ENCODE data around the gene TMEM203.
A peak's percentile ranks its signal among the peaks of the same experiment; 100 is the strongest.

TMEM203 gene

DNA sequence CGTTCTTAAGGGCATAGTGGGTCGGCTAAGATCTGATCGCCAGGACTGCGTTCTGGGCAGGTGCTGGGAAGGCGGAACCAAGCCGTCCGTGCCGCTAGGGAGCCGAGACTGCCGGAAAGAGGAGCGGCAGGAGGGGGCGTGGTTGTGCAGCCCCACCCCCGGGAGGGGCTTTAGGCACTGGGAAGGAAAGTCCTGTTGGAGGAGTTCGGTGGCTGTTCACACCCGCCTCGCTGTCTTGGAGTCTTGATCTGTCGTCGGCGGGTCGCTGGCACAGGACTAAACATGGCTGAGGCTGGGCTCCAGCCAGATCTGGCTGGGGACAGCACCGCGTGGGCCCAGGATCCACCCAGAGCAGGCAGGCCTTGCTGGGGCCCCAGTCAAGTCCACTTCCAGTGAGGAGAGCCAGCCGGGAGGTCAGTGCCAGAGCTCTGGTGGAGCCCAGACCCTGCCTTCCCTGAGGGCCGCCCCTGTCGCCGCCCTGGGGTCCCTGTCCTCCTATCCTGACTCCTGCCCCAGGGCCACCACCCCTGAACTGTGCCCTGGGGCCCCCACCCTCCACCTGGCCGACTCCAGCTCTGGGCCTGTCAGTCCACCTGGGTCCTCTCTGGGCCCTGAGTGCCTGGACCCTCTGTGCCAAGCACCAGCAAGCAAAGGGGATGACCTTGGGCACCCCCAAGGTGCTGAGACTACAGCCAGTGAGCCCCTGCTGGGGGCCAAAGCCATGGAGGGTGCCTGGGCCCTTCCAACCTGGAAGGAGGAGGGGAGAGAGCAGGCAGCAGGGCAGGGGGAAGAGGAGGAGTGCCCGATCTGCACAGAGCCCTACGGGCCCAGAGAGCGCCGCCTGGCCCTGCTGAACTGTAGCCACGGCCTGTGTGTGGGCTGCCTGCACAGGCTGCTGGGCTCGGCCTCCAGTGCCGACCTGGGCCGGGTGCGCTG lies 12.1 kb upstream of the TMEM203 start:
- DNase-seq (ENCODE audit: low read depth), result no peak

DNA sequence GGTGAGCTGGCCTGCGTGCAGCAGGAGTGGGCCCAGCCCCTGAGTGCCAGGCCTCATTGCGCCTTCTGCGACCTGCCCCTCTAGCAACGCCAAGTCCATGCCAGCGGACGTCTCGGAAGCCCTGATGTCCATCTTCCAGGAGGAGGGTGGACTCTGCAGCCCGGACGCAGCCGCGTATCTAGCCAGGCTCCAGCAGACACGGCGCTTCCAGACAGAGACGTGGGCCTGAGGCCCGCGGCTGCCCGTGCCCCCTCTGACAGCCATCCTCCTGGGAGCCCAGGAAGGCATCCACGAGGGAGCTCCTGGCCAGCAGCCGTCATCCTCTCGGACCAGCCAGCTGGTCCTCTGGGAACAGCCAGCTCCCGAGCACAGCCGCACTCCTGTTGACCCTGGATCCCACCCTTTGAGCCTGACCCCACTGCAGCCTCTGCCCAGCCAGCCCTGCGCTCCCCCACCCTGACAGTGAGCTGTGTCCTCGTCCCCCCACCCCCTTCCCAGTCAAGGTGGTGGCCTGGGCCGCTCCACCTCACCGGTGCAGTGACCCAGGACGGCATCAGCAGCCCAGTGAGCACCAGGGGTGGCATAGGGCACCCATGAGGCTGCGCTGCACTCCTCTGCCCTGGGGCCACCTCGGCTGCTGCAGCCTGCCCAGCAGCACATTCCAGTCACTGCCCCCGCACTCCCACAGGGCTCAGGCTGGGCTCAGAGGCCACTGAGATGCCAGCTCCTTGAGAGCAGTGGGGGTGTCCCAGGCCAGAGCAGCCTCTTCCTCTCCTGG lies 10.9 kb upstream of the TMEM203 start:
- DNase-seq (ENCODE audit: low read depth), result no peak

DNA sequence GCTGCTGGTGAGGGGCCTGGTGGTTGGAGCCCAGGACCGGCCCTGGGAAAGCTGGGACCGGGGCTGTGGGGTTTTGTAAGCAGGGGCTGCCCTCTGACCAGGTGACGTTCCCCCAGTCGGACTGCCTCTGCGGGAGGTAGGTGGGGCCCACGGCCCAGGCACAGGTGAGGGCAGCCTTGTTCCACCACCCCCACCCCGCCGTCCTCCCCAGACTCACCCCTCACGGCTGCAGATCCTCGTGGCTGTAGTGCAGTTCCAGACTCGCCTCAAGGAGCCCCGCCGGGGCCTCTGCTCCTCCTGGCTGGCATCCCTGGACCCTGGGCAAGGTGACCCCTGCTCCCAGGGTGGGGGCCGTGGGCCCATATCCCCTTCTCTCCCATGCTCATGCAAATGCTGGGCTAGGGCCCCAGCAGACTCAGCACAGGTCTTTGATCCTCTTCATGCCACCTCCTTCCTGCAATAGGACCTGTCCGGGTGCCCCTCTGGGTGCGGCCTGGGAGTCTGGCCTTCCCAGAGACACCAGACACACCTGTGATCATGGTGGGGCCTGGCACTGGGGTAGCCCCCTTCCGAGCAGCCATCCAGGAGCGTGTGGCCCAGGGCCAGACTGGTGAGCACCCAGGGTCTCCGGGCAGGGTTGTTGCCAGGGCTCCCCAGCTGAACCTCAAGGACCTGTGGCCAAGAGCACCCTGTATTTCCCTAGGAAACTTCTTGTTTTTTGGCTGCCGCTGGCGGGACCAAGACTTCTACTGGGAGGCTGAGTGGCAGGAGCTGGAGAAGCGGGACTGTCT lies 9.9 kb upstream of the TMEM203 start:
- no peak for DNase-seq (ENCODE audit: low read depth)

DNA sequence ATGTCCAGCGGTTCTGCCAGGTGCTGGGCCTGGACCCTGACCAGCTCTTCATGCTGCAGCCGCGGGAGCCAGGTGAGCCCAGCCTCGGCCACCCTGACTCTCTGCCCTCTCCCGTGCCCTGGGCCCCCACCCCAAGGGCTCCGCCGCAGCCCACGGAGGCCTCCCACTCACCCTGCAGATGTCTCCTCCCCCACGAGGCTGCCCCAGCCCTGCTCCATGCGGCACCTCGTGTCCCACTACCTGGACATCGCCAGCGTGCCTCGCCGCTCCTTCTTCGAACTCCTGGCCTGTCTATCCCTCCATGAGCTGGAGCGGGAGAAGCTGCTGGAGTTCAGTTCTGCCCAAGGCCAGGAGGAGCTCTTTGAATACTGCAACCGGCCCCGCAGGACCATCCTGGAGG lies 9.2 kb upstream of the TMEM203 start:
- DNase-seq (ENCODE audit: low read depth), result no peak

DNA sequence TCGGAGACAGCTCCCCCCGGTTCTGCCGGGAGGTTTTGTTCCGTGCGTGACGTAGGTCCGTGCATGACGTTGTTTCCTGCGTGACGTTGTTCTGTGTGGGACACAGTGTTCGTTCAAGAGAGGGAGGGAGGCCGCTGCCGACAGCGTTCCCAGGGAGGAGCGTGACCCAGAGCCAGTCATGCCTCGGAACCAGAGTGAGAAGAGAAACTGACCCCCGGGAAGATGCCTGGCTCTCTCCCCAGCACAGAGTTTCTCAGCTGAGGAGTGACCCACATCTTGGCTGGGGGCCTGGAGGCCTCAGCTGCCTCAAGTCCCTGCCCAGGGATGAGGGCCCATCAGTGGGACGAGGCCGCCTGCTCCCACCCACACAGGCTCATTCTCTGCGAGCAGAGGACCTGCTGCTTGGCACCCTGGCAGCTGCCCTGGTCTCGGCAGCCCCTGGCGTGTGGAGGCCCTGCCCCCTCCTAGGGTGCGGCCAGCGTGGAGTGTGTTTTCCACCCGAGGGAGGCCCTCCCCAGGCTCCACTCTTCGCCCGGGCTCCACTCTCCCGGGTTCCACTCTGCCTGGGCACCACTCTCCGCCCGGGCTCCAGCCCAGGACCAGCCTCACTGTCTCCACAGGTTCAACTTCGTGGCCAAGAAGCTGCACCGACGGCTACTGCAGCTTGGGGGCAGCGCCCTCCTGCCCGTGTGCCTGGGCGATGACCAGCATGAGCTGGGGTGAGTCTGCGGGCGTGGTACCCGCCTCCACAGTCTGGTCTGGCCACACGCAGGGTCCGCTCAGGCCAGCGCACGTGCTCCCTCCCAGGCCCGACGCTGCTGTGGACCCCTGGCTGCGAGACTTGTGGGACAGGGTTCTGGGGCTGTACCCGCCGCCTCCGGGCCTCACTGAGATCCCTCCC lies 8.0 kb upstream of the TMEM203 start:
- no peak for DNase-seq (ENCODE audit: low read depth)

DNA sequence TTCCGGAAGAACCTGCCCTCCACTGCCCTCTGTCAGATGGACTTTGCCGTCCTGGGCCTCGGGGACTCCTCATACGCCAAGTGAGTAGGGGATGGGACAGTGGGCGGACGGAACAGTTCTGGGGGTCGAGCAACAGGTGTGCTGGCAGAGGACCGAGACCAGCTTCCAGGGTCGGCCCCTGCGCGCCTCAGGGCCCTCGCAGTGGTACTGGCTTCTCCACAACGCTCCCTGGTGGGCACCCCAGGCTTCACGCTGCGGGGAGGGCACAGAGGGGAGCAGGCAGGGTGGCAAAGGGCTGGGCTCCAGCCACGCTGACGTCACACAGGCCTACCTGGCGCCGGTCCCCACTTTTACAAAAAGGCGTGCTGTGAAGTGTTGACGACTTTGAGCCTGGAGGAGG lies 7.1 kb upstream of the TMEM203 start:
- no peak for DNase-seq (ENCODE audit: low read depth)

DNA sequence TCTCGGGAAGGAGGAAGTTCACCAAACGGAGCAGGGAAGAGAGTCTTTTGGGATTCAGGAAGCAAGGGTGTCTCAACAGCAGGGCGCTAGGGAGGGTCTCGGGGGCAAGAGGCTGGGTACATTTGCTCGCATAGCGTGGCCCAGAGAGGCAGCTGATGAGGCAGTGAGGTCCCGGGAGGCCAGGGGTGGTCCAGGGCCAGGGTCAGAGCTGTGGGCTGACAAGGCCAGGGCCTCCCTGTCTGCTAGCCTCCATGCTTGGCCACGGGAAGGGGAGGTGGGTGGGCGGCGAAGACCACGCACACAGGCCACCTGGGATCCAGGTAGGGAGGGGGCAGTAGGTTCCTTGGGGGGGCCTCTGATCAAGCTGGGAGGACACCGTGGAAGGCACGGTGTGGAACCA lies 6.1 kb upstream of the TMEM203 start:
- DNase-seq (ENCODE audit: low read depth), result no peak

DNA sequence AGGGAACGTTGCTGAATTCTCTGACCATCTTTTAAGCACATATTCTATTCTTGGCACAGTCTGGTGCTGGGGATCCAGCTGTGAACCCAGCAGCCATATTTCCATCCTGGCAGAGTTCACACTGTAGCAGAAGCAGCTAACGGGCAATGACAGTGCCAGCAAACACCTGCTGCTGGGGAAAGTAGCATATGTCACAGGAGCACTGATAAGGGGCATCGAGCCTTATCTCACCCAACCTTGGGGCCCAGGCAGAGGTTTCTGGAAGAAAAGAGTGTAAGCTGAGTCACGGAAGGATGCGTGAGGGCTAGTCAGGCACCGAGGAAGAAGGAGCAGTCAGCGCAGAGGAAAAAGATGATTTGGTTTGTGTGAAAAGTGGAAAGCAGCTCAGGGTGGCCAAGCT lies 1.2 kb upstream of the TMEM203 start:
- DNase-seq (ENCODE audit: low read depth), result no peak

DNA sequence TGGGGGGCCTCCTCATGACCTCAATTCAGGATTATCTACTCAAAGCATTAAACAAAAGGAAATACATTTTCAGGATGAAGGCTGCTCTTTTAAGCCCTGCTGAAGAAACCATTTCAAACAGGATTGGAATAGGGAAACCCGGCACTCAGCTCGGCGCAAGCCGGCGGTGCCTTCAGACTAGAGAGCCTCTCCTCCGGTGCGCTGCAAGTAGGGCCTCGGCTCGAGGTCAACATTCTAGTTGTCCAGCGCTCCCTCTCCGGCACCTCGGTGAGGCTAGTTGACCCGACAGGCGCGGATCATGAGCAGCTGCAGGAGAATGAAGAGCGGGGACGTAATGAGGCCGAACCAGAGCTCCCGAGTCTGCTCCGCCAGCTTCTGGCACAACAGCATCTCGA lies 720 bp downstream of the TMEM203 start:
- DNase-seq (ENCODE audit: low read depth), result no peak

DNA sequence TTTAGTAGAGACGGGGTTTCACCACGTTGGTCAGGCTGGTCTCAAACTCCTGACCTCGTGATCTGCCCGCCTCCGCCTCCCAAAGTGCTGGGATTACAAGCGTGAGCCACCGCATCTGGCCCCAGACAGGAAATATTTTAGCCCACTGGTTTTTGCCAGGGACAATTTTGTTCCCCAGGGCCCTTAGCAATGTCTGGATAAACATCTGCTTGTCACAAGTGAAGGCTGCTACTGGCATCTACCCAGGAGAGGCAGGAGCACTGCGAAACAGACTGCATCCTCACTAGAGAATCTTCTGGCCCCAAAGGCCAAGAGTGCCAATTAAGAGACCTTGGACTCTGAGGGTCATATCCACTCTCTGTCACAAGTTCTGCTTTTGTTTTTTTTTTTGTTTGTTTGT lies 2.5 kb downstream of the TMEM203 start:
- DNase-seq (ENCODE audit: low read depth), result no peak

DNA sequence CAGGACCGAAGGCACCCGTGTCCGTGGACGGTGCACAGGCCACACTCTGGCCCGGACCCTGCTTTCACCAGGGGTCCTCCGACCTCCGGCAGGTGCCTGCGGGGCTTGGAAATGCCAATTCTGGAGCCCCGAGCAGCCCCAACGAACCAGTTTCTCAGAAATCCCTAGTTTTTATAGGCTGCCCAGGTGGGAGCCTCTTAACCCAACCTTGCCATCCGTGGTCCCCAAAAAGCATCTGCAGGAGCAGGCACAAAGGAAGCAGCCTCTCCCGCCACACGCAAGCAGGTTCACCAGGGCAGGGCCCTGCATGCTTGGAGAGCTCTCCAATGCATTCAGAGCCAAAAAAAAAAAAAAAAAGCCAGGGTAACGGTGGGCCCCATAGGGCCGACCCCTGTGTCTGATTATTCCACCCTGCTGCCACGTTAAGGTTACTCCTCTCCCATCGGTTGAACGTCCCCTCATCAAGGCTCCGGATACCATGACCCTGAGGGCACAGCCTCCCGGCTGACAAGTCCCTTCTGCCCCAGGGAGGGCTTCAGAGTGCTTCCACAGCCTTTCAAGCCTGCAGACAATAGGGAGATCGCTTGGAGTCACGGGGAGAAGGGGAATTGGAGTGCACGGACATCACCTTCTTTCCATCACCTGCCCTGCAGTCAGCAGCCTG lies 4.1 kb downstream of the TMEM203 start:
- no peak for DNase-seq (ENCODE audit: low read depth)

DNA sequence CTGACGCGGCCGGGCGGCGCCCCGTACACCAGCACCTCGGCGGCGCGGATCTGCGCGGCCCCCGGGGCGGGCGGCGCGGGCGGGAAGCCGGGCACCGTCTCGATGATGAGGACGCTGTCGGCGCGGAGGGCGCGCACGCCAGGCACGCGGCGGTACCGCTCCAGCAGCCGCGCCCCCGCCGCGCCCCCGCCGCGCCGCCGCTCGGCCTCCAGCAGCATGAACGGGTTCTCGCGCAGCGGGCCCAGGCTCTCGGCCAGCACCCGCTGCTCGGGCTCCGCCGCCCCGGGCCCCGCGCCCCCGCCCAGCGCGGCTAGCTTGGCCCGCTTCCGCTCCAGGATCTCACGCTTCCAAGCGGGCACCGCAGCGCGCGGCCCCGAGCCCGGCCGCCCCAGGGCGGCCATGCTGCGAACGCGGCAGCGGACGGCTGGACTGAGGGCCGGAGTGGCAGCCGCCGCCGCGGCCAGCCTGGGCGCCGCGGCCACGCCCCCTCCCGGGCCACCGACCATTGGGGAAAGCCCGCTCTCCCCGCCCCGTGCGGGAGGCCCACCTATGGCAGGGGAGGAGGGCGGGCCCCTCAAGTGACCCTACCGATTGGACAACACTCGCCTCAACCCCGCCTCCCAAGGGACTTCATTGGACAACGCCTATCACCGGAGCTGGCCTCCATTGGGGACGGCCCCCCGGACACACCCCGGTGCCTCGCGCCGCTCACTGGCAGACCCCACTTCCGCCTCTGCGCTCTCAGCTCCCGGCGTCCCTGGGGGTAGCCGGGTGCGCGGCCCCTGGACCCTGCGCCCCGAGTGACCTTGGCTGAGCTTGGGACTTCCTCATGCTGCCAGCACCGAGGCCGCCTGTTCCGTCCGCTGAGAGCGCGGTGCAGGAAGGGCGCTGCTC lies 4.9 kb downstream of the TMEM203 start, which contains the start of gene TPRN:
Gene TPRN (minus strand): TSS at position 431 of the 894 bp plus-strand sequence. CDS start 30 bp downstream, at position 401.
- peak; percentile 90 for DNase-seq (ENCODE audit: low read depth)

DNA sequence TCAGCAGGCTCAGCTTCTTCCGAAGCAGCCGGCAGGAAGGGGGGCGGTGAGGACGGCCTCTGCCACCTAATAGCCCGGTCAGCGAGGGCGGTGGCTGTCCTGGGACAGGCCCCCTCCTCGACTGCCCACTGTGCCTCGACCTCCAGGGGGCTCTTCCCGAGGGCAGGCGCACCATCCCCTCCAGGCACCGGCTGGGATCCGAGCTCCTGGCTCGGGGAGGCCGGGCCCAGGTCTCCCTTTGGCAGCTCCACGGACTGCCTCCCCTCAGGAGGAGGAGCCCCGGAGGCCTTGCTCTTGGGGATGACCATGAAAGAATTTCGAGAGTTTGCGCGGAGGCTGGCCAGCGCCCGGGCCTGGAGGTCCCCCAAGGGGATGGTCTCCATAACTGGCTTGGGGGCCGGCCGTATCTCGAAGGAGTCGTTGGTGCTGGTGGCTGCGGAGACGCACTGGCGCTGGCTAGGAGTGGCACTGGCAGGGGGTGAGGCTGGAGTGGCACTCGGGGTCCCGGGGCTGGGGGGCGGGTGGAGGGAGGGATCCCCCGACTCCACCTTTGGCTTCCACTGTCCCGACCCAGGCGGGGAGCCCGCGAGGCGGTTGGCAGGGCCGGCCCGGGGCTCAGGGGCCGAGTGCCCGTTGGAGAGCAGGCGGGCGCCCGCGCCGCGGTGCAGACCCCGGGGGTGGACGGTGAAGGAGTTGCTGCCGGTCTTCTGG lies 5.9 kb downstream of the TMEM203 start:
- DNase-seq (ENCODE audit: low read depth), result no peak

DNA sequence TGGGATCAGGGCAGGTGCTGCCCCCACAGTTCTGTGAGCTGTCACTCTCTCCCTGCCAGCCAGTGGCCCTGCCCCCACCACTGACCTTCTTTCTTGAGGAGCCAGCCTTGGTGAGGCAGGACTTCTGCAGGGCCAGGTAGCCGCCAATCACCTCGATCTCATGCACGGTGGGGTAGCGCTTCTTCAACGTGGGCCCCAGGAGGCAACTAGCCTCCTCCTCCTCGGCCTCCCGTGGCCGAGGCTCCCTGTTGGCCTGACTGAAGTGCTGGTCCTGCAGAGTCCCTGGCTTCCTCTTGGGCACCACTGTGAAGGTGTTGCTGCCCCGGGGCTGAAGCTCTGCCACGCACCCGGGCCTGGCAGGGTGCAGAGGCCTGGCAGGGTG lies 6.6 kb downstream of the TMEM203 start:
- DNase-seq (ENCODE audit: low read depth), result no peak

DNA sequence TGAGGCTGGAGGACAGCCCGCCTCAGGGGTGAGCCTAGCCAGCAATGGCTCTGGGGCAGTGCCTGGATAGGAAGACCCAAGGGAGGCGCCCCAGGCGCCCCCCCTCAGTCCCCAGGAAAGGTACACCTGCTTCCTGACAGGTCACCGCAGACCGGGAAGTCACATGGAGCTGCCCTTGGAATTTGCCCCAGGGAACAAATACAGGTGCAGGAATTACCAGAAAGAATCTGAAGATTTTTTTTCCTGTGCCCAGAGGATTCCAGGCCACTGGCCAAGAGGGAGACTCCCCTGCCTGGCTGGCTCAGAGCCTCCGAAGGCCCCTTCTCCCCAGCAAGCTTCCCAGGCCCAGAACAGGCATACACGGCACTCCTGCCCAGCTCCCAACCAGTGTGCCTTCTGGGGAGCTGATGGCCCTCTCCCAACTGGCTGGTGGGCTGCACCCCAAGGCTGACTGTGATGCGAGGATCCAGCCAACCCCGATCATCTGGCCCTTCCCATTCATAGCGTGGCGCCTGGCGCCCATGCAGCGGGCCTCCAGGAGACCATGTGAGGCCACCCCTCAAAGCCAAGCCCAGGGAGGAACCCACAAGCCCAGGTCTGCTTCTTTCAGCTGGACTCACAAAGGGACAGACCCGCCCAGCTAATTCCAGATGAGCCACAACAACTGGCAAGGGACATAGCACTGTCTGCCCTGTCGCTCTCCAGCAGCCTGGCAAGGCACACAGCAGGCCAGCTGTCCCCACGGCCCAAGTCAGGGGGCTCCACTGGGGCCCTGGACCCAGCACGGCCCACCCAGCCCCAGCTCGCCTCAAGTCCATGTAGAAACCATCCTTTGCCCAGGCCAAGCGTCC lies 7.2 kb downstream of the TMEM203 start:
- no peak for DNase-seq (ENCODE audit: low read depth)

DNA sequence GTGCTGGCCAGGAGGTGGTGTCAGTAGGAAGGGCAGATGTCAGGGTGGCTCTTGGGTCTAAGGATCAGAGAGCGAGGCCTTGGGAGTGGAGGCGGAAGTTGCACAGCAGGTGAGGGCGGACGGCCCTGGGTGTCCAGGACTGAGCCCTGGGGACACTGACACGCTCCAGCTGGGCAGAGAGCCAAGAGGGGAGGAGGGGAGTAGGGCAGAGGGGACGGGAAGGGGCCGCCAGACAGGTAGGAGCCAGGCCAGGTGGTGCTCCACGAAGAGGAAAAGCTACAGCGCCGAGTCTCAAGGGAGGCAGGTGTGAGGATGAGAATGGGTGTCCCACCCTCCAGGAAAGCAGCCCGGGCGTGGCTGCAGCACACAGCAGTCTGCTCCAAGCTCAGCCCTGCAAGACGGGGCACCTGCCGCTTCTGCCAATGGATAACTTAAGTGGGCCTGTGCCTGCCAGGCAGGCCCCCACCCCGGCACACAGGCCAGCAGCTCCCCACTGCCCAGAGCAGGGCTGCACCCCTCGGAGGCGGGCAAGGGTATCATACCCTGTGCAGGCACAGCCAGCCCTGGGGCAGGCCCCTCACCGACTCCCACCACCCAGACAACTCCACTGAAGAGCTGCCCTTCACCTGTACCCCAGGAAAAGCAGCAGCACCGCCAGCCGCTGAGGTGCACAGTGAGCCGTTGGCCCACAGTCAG lies 9.8 kb downstream of the TMEM203 start:
- DNase-seq (ENCODE audit: low read depth), result no peak

DNA sequence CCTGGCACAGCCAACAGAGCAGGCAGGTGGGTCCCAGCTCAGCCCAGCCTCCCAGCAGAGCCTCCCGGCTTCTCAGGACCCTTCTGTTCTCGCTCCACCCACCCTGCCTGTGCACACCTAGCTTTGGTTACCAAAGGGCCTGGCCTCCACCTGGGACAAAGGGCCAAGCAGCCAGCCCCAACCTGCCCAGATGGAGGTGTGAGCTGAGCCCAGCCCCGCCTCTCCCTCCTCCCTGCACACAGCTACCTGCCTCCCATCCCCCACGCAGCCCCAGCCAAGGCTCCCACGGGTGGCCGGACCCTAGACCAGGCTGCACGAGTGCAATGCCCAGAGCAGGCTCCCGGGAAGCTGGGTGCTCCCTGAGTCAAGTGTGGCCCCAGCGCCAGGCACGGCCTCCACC lies 10.5 kb downstream of the TMEM203 start:
- DNase-seq (ENCODE audit: low read depth), result no peak

DNA sequence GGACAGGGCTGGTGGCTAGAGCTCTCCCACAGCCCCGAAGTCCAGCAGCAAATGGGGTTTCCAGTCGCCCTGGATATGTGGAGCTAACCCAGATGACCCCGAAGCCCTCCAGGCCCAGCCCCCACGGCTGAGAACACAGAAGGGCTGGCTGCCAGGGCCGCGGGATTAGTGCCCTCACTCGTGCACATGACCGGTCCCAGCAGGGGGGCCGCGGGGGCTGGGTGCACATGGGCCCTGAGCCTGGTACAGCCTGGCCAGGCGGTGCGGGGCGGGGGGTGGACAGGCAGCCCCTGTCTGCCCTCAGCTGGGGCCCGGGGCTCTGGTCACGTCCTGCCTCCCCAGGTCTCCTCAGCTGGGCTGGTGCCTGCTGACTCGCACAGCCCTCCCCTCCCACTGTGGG lies 11.1 kb downstream of the TMEM203 start:
- no peak for DNase-seq (ENCODE audit: low read depth)

Measured in GM04503 (cell line).